ENCODE results near the gene PKP1.

Gene PKP1

DNA sequence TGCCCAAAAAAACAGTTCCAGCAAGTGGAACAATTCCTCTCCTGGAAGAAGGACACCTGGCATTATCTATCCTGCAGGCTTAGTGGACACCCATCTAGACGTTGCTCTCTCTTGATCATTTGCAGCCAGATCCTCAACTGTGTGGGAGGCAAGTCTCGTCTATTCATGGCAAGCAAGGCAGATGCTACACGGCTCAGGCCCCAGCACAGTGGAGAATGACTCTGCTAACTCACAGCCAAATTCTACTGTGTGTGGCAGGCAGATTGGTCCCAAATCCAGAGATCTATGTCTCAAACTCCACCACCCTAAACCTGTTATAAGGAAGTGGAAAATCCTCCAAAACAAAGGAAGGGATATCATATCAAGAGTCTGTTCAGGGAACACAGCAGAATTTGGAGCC, 87.2 kb downstream of the PKP1 start:
- ATAC-seq, result no peak
- TF ChIP-seq, protein P1, sequence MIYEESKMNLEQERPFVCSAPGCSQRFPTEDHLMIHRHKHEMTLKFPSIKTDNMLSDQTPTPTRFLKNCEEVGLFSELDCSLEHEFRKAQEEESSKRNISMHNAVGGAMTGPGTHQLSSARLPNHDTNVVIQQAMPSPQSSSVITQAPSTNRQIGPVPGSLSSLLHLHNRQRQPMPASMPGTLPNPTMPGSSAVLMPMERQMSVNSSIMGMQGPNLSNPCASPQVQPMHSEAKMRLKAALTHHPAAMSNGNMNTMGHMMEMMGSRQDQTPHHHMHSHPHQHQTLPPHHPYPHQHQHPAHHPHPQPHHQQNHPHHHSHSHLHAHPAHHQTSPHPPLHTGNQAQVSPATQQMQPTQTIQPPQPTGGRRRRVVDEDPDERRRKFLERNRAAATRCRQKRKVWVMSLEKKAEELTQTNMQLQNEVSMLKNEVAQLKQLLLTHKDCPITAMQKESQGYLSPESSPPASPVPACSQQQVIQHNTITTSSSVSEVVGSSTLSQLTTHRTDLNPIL (CRISPR knock-in tag; IDR thresholded peaks at IDR 0.05; ENCODE audit: low read depth), result no peak
- TF ChIP-seq, protein P2, sequence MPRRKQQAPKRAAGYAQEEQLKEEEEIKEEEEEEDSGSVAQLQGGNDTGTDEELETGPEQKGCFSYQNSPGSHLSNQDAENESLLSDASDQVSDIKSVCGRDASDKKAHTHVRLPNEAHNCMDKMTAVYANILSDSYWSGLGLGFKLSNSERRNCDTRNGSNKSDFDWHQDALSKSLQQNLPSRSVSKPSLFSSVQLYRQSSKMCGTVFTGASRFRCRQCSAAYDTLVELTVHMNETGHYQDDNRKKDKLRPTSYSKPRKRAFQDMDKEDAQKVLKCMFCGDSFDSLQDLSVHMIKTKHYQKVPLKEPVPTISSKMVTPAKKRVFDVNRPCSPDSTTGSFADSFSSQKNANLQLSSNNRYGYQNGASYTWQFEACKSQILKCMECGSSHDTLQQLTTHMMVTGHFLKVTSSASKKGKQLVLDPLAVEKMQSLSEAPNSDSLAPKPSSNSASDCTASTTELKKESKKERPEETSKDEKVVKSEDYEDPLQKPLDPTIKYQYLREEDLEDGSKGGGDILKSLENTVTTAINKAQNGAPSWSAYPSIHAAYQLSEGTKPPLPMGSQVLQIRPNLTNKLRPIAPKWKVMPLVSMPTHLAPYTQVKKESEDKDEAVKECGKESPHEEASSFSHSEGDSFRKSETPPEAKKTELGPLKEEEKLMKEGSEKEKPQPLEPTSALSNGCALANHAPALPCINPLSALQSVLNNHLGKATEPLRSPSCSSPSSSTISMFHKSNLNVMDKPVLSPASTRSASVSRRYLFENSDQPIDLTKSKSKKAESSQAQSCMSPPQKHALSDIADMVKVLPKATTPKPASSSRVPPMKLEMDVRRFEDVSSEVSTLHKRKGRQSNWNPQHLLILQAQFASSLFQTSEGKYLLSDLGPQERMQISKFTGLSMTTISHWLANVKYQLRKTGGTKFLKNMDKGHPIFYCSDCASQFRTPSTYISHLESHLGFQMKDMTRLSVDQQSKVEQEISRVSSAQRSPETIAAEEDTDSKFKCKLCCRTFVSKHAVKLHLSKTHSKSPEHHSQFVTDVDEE (CRISPR knock-in tag; IDR thresholded peaks at IDR 0.05), result no peak
- TF ChIP-seq RARB (CRISPR knock-in tag; IDR thresholded peaks at IDR 0.05) (no peak), ZNF70 (CRISPR knock-in tag; IDR thresholded peaks at IDR 0.05) (no peak), TOX (CRISPR knock-in tag; IDR thresholded peaks at IDR 0.05; ENCODE audit: borderline replicate concordance) (no peak), BACH2 (CRISPR knock-in tag; IDR thresholded peaks at IDR 0.05; ENCODE audit: borderline replicate concordance) (no peak), OSR1 (CRISPR knock-in tag; IDR thresholded peaks at IDR 0.05) (no peak), ESRRG (CRISPR knock-in tag; IDR thresholded peaks at IDR 0.05) (no peak), ZFP30 (CRISPR knock-in tag; IDR thresholded peaks at IDR 0.05) (no peak), PPARA (CRISPR knock-in tag; IDR thresholded peaks at IDR 0.05; ENCODE audit: borderline replicate concordance) (no peak), ZC3H10 (CRISPR knock-in tag; IDR thresholded peaks at IDR 0.05) (no peak), CSDC2 (CRISPR knock-in tag; IDR thresholded peaks at IDR 0.05) (no peak), ZNF8 (CRISPR knock-in tag; IDR thresholded peaks at IDR 0.05) (no peak), GLIS3 (CRISPR knock-in tag; IDR thresholded peaks at IDR 0.05) (no peak), ZFP3 (CRISPR knock-in tag; IDR thresholded peaks at IDR 0.05) (no peak), ISL1 (CRISPR knock-in tag; IDR thresholded peaks at IDR 0.05) (no peak), ARNTL (CRISPR knock-in tag; IDR thresholded peaks at IDR 0.05; ENCODE audit: borderline replicate concordance, low read depth) (no peak)
- TF ChIP-seq, protein P3, sequence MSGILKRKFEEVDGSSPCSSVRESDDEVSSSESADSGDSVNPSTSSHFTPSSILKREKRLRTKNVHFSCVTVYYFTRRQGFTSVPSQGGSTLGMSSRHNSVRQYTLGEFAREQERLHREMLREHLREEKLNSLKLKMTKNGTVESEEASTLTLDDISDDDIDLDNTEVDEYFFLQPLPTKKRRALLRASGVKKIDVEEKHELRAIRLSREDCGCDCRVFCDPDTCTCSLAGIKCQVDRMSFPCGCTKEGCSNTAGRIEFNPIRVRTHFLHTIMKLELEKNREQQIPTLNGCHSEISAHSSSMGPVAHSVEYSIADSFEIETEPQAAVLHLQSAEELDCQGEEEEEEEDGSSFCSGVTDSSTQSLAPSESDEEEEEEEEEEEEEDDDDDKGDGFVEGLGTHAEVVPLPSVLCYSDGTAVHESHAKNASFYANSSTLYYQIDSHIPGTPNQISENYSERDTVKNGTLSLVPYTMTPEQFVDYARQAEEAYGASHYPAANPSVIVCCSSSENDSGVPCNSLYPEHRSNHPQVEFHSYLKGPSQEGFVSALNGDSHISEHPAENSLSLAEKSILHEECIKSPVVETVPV (CRISPR knock-in tag; IDR thresholded peaks at IDR 0.05), result no peak

DNA sequence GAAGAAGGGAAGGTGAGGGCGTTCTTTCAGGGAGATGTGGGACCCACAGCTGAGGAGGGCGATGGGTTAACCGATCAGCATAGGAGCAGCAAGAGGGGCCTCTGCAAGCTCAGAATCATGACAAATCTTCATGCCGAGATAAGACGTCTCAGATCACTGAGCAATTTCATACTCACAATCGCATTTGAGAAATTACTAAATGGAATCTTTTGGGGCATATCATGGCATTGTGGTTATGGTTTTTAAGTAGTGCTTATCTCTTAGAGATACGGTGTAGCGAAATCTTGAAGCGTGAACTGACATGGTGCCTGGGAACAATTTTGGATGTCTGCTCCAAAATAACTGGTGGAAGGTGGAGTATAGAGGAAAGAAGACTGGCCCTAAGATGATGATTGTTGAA, 88.0 kb downstream of the PKP1 start:
- ATAC-seq, result no peak
- TF ChIP-seq ZFP30 (CRISPR knock-in tag; IDR thresholded peaks at IDR 0.05) (no peak), ESRRG (CRISPR knock-in tag; IDR thresholded peaks at IDR 0.05) (no peak), ZNF70 (CRISPR knock-in tag; IDR thresholded peaks at IDR 0.05) (no peak), PPARA (CRISPR knock-in tag; IDR thresholded peaks at IDR 0.05; ENCODE audit: borderline replicate concordance) (no peak), TCF4 (CRISPR knock-in tag; IDR thresholded peaks at IDR 0.05; ENCODE audit: borderline replicate concordance) (no peak), ARNTL (CRISPR knock-in tag; IDR thresholded peaks at IDR 0.05; ENCODE audit: borderline replicate concordance, low read depth) (no peak), ZNF565 (CRISPR knock-in tag; conservative IDR thresholded peaks at IDR 0.05; ENCODE audit: low read depth) (no peak), RARB (CRISPR knock-in tag; IDR thresholded peaks at IDR 0.05) (no peak), ZC3H10 (CRISPR knock-in tag; IDR thresholded peaks at IDR 0.05) (no peak), GLIS3 (CRISPR knock-in tag; IDR thresholded peaks at IDR 0.05) (no peak), TOX (CRISPR knock-in tag; IDR thresholded peaks at IDR 0.05; ENCODE audit: borderline replicate concordance) (no peak)
- TF ChIP-seq, protein P4, sequence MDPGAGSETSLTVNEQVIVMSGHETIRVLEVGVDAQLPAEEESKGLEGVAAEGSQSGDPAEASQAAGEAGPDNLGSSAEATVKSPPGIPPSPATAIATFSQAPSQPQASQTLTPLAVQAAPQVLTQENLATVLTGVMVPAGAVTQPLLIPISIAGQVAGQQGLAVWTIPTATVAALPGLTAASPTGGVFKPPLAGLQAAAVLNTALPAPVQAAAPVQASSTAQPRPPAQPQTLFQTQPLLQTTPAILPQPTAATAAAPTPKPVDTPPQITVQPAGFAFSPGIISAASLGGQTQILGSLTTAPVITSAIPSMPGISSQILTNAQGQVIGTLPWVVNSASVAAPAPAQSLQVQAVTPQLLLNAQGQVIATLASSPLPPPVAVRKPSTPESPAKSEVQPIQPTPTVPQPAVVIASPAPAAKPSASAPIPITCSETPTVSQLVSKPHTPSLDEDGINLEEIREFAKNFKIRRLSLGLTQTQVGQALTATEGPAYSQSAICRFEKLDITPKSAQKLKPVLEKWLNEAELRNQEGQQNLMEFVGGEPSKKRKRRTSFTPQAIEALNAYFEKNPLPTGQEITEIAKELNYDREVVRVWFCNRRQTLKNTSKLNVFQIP (CRISPR knock-in tag; IDR thresholded peaks at IDR 0.05; ENCODE audit: borderline replicate concordance, low read depth), result no peak
- TF ChIP-seq, protein P5, sequence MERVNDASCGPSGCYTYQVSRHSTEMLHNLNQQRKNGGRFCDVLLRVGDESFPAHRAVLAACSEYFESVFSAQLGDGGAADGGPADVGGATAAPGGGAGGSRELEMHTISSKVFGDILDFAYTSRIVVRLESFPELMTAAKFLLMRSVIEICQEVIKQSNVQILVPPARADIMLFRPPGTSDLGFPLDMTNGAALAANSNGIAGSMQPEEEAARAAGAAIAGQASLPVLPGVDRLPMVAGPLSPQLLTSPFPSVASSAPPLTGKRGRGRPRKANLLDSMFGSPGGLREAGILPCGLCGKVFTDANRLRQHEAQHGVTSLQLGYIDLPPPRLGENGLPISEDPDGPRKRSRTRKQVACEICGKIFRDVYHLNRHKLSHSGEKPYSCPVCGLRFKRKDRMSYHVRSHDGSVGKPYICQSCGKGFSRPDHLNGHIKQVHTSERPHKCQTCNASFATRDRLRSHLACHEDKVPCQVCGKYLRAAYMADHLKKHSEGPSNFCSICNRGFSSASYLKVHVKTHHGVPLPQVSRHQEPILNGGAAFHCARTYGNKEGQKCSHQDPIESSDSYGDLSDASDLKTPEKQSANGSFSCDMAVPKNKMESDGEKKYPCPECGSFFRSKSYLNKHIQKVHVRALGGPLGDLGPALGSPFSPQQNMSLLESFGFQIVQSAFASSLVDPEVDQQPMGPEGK (CRISPR knock-in tag; IDR thresholded peaks at IDR 0.05; ENCODE audit: borderline replicate concordance), result no peak
- TF ChIP-seq, protein P3 (CRISPR knock-in tag; IDR thresholded peaks at IDR 0.05), result no peak

All from SK-N-SH treated with all-trans-retinoic acid at 6 μM for 48 hours (cell line).